LoVo (cell line): ENCODE results near the gene FSTL4.

Experiments
- DNase-seq: peaks from one replicate; pipeline ENCODE4 v3.0.0-alpha.2; 2016; ENCODE audit warnings: low spot score

FSTL4 gene

GRCh38 chr5:133610489-133611356, 1.6 kb downstream of the FSTL4 start:
- DNase-seq = no peak

- no peak for DNase-seq
Observed at GRCh38 chr5:133607451-133607850, 4.9 kb downstream of the FSTL4 start.

- no peak for DNase-seq
Observed at GRCh38 chr5:133606835-133607234, 5.5 kb downstream of the FSTL4 start.

- DNase-seq = no peak
Observed at GRCh38 chr5:133605323-133605722, 7.0 kb downstream of the FSTL4 start.

GRCh38 chr5:133603711-133604110, 8.6 kb downstream of the FSTL4 start:
- DNase-seq = no peak

- DNase-seq = no peak
Observed at GRCh38 chr5:133602835-133603380, 9.4 kb downstream of the FSTL4 start.

- DNase-seq = no peak
Observed at GRCh38 chr5:133599600-133599999, 12.7 kb downstream of the FSTL4 start.

- DNase-seq = no peak
Observed at GRCh38 chr5:133599044-133599443, 13.3 kb downstream of the FSTL4 start.

GRCh38 chr5:133596049-133596448, 16.3 kb downstream of the FSTL4 start:
- no peak for DNase-seq

GRCh38 chr5:133595465-133595864, 16.9 kb downstream of the FSTL4 start:
- no peak for DNase-seq

- no peak for DNase-seq
Observed at GRCh38 chr5:133589286-133589685, 23.1 kb downstream of the FSTL4 start.

- no peak for DNase-seq
Observed at GRCh38 chr5:133582971-133583370, 29.4 kb downstream of the FSTL4 start.

- no peak for DNase-seq
Observed at GRCh38 chr5:133581918-133582317, 30.4 kb downstream of the FSTL4 start.

- no peak for DNase-seq
Observed at GRCh38 chr5:133581348-133581747, 31.0 kb downstream of the FSTL4 start.

GRCh38 chr5:133580618-133581017, 31.7 kb downstream of the FSTL4 start:
- no peak for DNase-seq

GRCh38 chr5:133579766-133580165, 32.6 kb downstream of the FSTL4 start:
- no peak for DNase-seq

GRCh38 chr5:133569347-133569746, 43.0 kb downstream of the FSTL4 start:
- DNase-seq = no peak

GRCh38 chr5:133565993-133566392, 46.3 kb downstream of the FSTL4 start:
- DNase-seq = peak; percentile 35

- DNase-seq = no peak
Observed at GRCh38 chr5:133564921-133565565, 47.3 kb downstream of the FSTL4 start.

- DNase-seq = no peak
Observed at GRCh38 chr5:133562554-133562953, 49.8 kb downstream of the FSTL4 start.

GRCh38 chr5:133559960-133560359, 52.4 kb downstream of the FSTL4 start:
- DNase-seq = no peak

- no peak for DNase-seq
Observed at GRCh38 chr5:133556551-133556950, 55.8 kb downstream of the FSTL4 start.

GRCh38 chr5:133554279-133554678, 58.1 kb downstream of the FSTL4 start:
- DNase-seq = no peak
